HG03066 (cell line): ENCODE data around the gene GOLGA8T.
"Not testable (repeated sequence)": the region's sequence is repeated elsewhere in the genome, so short reads cannot be mapped to it uniquely, and the experiment has no call there.

Experiments
- ATAC-seq: cut with Tn5 transposase; IDR thresholded peaks from one replicate; pipeline ENCODE4 v1.9.1; 2021; ENCODE audit warnings: low read depth; ENCODE audit not compliant: unreplicated experiment

GOLGA8T gene

GRCh38 chr15:30134751-30135150 is at the start of gene GOLGA8T:
Gene GOLGA8T, plus strand, starts transcription at chr15:30135051. Its CDS starts 98 bp downstream, at chr15:30135149.
- ATAC-seq = not testable (repeated sequence)

GRCh38 chr15:30097827-30098226 is 37.0 kb upstream of the GOLGA8T start:
- ATAC-seq = not testable (repeated sequence)

- ATAC-seq = not testable (repeated sequence)
Measured at GRCh38 chr15:30102890-30103289, 32.0 kb upstream of the GOLGA8T start.

DNA sequence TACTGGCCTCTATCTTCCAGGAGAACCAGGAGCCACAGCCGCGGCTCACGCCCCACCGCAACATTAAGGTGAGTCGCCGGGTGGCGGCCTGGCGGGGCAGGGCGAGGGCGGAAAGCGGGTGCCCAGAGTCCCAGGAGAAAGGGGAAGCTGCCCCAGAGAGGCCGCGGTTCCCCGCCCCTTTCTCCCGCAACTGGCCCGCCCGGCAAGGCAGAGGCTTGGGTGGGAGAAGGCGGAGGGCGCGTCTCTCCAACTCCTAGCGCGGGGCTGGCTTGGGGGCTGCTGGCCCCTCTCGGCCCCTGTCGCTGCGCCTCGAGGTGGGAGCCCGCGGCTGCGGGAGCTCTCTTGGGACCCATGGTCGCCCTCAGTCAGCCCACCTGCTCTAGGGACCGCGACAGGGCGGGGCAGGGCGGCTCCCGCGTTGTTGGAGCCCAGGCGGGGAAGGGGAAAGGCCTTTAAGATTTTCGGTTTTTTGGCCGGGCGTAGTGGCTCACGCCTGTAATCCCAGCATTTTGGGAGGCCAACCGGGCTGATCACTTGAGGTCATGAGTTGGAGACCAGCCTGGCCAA is 30.8 kb upstream of the GOLGA8T start:
- not testable (repeated sequence) for ATAC-seq

DNA sequence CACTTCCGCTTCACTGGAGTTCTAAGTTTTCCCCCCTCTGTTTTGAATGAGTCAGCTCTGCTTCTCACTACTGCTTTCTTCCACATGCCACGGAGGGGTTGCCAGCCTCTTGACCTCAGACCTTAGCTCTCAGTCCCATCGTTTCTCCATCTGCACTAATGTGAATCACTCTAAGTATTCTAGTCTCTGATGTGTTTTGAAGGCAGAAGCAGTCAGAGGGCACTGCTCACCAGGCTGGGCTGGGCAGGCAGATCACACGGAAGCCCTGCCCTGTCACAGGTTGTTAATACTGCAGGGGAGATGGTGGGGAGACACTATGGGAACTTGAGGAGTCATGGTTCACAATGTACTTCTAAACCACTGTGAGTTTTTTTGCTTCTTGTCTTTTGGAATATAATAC is 24.3 kb upstream of the GOLGA8T start:
- ATAC-seq = not testable (repeated sequence)

GRCh38 chr15:30130066-30130465 is 4.8 kb upstream of the GOLGA8T start:
- ATAC-seq = not testable (repeated sequence)

DNA sequence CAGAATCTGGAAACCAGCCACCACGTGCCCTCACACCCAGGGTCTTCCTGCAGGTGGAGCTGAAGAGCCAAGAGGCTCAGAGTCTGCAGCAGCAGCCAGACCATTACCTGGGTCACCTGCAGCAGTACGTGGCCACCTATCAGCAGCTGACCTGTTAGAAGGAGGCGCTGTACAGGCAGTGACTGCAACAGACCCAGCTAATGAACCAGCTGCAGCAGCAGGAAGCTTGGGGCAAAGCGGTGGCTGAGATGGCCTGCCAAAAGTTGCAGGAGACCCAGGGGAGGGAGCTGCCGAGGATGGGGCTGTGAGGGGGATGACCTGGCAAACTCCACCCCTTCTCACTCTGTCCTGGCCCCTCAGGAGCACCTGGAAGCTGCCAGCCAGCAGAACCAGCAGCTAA is 8.4 kb downstream of the GOLGA8T start:
- ATAC-seq = not testable (repeated sequence)

- ATAC-seq = not testable (repeated sequence)
Measured at GRCh38 chr15:30149891-30150290, 15.0 kb downstream of the GOLGA8T start.

GRCh38 chr15:30162479-30163357 is 27.9 kb downstream of the GOLGA8T start:
- not testable (repeated sequence) for ATAC-seq

GRCh38 chr15:30163759-30164158 is 28.9 kb downstream of the GOLGA8T start:
- not testable (repeated sequence) for ATAC-seq

DNA sequence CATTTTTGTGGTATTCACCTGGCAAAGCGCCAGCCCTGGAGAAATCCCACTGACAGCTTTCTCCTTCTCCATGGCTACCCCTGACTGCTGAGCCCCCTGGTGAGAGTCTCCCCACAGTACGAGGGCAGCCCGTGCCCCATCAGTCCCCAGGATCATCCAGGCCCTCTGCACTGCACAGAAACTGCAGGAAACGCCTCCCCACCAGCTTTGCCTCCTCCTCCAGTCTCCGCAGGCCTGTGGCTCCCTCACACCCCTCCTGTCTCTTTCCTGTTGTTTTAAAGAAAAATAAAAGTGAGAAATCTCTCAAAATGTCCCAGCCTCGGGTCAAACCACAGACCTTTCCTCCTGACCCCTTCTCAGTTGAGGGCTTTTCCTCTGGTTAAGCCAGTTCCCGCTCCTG is 29.4 kb downstream of the GOLGA8T start:
- not testable (repeated sequence) for ATAC-seq

DNA sequence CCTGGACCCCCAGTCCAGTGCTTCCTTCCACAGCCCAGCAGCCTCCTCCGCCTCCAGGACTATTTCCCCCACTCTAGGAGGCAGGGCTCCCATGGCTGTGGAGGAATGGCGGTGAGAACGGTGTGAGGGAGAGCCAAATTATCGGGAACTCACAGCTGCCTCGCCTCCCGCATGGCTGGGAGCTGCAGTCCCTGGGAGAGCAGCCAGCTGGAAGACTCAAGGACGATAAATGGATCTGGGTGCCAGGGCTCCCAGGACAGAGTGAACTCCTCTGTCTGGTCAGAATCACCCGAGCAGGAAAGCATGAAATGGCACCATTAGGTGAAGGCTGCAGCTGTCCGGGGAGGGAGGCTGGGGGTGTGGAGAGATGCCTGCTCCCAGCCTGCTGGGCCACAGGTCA is 32.6 kb downstream of the GOLGA8T start:
- ATAC-seq = not testable (repeated sequence)

- not testable (repeated sequence) for ATAC-seq
Measured at GRCh38 chr15:30167886-30168285, 33.0 kb downstream of the GOLGA8T start.

- ATAC-seq = not testable (repeated sequence)
Measured at GRCh38 chr15:30171452-30171851, 36.6 kb downstream of the GOLGA8T start.

DNA sequence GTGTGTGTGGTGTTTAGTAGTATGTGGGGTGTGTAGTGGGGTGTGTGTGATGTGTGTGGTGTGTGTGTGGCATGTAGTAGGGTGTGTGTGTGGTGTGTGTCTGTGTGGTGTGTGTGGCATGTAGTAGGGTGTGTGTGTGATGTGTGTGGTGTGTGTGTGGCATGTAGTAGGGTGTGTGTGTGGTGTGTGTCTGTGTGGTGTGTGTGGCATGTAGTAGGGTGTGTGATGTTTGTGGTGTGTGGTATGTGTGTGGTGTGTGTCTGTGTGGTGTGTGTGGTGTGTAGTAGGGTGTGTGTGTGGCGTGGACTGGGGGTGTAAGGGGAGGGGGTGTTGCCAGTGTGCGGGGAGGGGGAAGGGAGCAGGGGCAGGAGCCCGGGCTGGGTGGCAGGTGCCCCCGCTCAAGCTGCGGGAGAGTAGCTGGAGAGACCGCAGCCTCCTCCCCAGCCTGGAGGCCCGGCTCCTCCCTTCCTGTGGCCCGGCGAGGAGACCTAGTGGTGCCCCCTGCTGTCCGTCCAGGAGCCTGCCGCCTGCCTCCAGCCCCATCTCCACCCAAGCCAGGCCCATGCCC is 38.3 kb downstream of the GOLGA8T start:
- not testable (repeated sequence) for ATAC-seq

DNA sequence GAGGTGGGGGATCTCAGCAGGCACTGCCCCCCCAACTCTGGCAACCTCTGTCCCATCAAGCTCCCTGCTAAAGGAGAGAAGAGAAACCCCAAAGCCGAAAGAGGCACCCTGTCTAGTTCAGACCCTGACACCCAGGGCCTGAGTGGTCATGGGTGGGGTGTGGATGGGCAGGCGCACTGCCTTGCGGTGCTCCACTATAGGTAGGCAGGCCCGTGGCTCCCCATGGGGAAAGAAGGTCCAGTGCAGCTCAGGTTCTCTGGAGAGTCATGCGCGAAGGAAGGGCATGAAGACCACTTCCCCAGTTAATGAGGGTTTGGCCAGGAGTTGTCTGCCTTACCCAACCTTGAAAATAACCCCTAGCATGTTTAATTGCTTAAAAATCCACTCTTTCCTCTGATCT is 40.4 kb downstream of the GOLGA8T start:
- ATAC-seq = not testable (repeated sequence)

GRCh38 chr15:30176613-30177012 is 41.8 kb downstream of the GOLGA8T start:
- ATAC-seq = not testable (repeated sequence)

DNA sequence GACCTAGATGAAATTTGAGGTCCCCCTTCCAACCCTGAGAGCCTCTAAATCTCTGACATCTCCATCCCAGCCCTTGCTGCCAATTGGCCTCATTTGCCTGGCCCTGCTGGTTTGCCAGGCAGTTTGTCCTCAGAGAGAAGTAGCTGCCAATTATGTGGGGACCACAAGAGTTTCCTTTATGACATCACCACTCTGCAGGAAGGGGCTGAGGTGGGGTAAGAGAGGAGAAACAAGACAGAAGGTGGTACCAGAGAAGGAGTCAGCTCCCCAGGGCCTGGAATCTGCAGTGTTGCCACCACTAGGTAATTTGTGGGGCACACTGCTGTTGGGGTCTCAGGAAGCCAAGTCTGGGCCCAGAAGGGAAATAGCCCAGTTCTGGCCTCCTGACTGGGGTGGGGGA is 45.0 kb downstream of the GOLGA8T start:
- ATAC-seq = not testable (repeated sequence)

GRCh38 chr15:30185495-30185894 is 50.6 kb downstream of the GOLGA8T start:
- ATAC-seq = not testable (repeated sequence)

DNA sequence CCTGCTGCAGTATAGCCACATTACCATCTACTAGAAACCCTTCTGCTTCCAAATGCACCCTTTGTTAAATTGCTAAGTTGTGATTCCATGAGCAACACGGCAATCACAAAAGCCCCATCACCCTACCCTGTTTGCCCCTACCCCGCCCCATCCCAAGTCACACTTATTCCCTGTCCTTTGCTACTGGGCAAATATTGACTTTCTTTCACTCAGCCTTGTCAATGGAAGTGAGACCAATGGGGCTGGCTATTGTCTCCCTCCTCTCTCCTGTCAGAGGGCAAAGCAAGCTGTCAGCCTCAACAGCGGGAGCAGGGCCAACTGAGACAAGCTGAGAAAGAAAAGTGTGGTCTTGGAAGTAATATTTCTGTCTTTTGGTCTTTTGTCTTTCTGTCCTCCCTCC is 52.6 kb downstream of the GOLGA8T start:
- not testable (repeated sequence) for ATAC-seq

- not testable (repeated sequence) for ATAC-seq
Measured at GRCh38 chr15:30189754-30190153, 54.9 kb downstream of the GOLGA8T start.
